DMS153 treated with DMSO at 0.1 percent for 48 hours (cell line): ENCODE measurements around the gene PNPLA2.

Experiments used
- DNase-seq: peaks from one replicate; lab custom pipeline; 2025; ENCODE audit not compliant: unreplicated experiment; lab: John Stamatoyannopoulos, UW

PNPLA2 gene

GRCh38 chr11:829847-830294 is 11.2 kb downstream of the PNPLA2 start:
- DNase-seq: no peak

GRCh38 chr11:830295-831117 is 11.8 kb downstream of the PNPLA2 start:
- DNase-seq: peak; percentile 83

GRCh38 chr11:831118-831864 is 12.6 kb downstream of the PNPLA2 start:
- DNase-seq: no peak

- DNase-seq: no peak
Measured at GRCh38 chr11:831961-832528, 13.3 kb downstream of the PNPLA2 start.

- DNase-seq: peak; percentile 15
Measured at GRCh38 chr11:832529-833113, 13.9 kb downstream of the PNPLA2 start, which contains the start of gene CD151. TSS of gene CD151 (plus strand) at chr11:832952. CDS start at chr11:836070, 3,118 bp downstream.

GRCh38 chr11:833114-833791 is 14.5 kb downstream of the PNPLA2 start:
- DNase-seq: no peak

- DNase-seq: no peak
Measured at GRCh38 chr11:833849-834311, 15.2 kb downstream of the PNPLA2 start.

- no peak for DNase-seq
Measured at GRCh38 chr11:834371-835316, 15.9 kb downstream of the PNPLA2 start.

GRCh38 chr11:836274-836673 is 17.6 kb downstream of the PNPLA2 start:
- DNase-seq: no peak

- no peak for DNase-seq
Measured at GRCh38 chr11:836700-837099, 18.0 kb downstream of the PNPLA2 start.

- no peak for DNase-seq
Measured at GRCh38 chr11:837189-837989, 18.7 kb downstream of the PNPLA2 start.

- no peak for DNase-seq
Measured at GRCh38 chr11:837990-838307, 19.2 kb downstream of the PNPLA2 start.

- no peak for DNase-seq
Measured at GRCh38 chr11:838441-839279, 19.9 kb downstream of the PNPLA2 start.

GRCh38 chr11:839280-839623 is 20.5 kb downstream of the PNPLA2 start:
- DNase-seq: no peak

- DNase-seq: no peak
Measured at GRCh38 chr11:839875-840617, 21.3 kb downstream of the PNPLA2 start.

- no peak for DNase-seq
Measured at GRCh38 chr11:841981-842369, 23.3 kb downstream of the PNPLA2 start.

- DNase-seq: peak; percentile 46
Measured at GRCh38 chr11:842370-843002, 23.8 kb downstream of the PNPLA2 start, which contains the start of the genes POLR2L and TSPAN4. TSS of gene POLR2L (minus strand) at chr11:842529. CDS start at chr11:842508, 21 bp downstream. TSS of gene TSPAN4 (plus strand) at chr11:842852. CDS start at chr11:850305, 7,453 bp downstream.
